Tibial artery (tissue), 4 donors: Measurements from ENCODE around the gene FCRL6.

Source experiments
- DNase-seq, 2 donors: peaks; one replicate each; pipeline ENCODE4 v3.0.0-alpha.2; 2019
- H3K27ac ChIP-seq, 2 donors: fragments of 200-600 bp; sonication (generic) in 1 of 2; 1 replicate in 1 of 2; 2 replicates in 1 of 2; pipeline ENCODE4 v1.5.1; 2018 to 2019; ENCODE audit warnings: mild to moderate bottlenecking in 1 of 2
- H3K27me3 ChIP-seq, 2 donors: fragments of 200-600 bp; sonication (generic) in 1 of 2; one replicate each; pipeline versions ENCODE4 v1.5.1 to v1.6.0; 2016 to 2019
- H3K36me3 ChIP-seq, 3 donors: fragments of 200-600 bp; sonication (generic) in 2 of 3; one replicate each; pipeline ENCODE4 v1.5.1; 2016 to 2019; ENCODE audit warnings: mild to moderate bottlenecking in 2 of 3
- H3K4me1 ChIP-seq, 4 donors: fragments of 200-600 bp; sonication (generic) in 2 of 4; 1 replicate in 3 of 4; 2 replicates in 1 of 4; pipeline ENCODE4 v1.5.1; 2016 to 2019
- H3K4me3 ChIP-seq, 2 donors: fragments of 200-600 bp; sonication (generic) in 1 of 2; 1 replicate in 1 of 2; 2 replicates in 1 of 2; pipeline ENCODE4 v1.5.1; 2018 to 2019; ENCODE audit warnings: mild to moderate bottlenecking in 2 of 2
- H3K9me3 ChIP-seq, 3 donors: fragments of 200-600 bp; sonication (generic) in 1 of 3; one replicate each; pipeline ENCODE4 v1.5.1; 2016 to 2019
- CTCF ChIP-seq, 2 experiments: fragments of 200-600 bp in 1 of 2; fragments of 450-650 bp in 1 of 2; IDR thresholded peaks; one replicate each; pipeline ENCODE4 v1.5.1; 2017 to 2019; ENCODE audit warnings: antibody characterized with exemption in 2 of 2, mild to moderate bottlenecking in 1 of 2, moderate library complexity in 1 of 2
- intact Hi-C: fragments of 100-400 bp; cut with DNase I; formaldehyde crosslinking; loops from one replicate; pipeline ENCODE4 v1.15.0; 2023; ENCODE audit warnings: low total_unique reads

The FCRL6 gene

GRCh38 chr1:159862557-159862956 lies 60.4 kb downstream of the FCRL6 start, which contains the start of gene VSIG8:
TSS of gene VSIG8 (minus strand) at chr1:159862657. CDS start at chr1:159862521, 136 bp downstream.
- no peak for DNase-seq
- no peaks in the 10 kb centered on the region for H3K4me1 ChIP-seq
- no peak within 1 kb of the TSS for H3K27ac ChIP-seq
- TF ChIP-seq CTCF (IDR thresholded peaks at IDR 0.05): no peak
- peaks cover 0 to 9% (median 3%) of the 10 kb centered on the region in 3 donors for H3K36me3 ChIP-seq
- no peaks in the 10 kb centered on the region for H3K27me3 ChIP-seq
- H3K4me3 ChIP-seq: no peak within 1 kb of the TSS
- H3K9me3 ChIP-seq: no peaks in the 10 kb centered on the region
- intact Hi-C loops: no loop called here

- H3K4me3 ChIP-seq: no peak overlapping the region
- peaks cover 0 to 7% (median 0%) of the 10 kb centered on the region in 4 donors for H3K4me1 ChIP-seq
- DNase-seq: no peak
- TF ChIP-seq CTCF (IDR thresholded peaks at IDR 0.05): no peak
- peaks cover 0 to 1% of the 10 kb centered on the region in 2 donors for H3K27me3 ChIP-seq
- H3K36me3 ChIP-seq: peaks cover 0 to 9% (median 3%) of the 10 kb centered on the region in 3 donors
- no peak overlapping the region for H3K27ac ChIP-seq
- H3K9me3 ChIP-seq: no peaks in the 10 kb centered on the region
- intact Hi-C loops: no loop called here
These were observed 62.1 kb downstream of the FCRL6 start for GRCh38 chr1:159864262-159864661.
